RWPE1 (cell line): ENCODE measurements around the gene ACTR1A.

Experiments used
- CTCF ChIA-PET: fragments of 350-600 bp; sonication (Branson Sonifier 250); formaldehyde crosslinking; extraction: SDS; loops from one replicate; lab custom pipeline; 2021; lab: Yijun Ruan, JAX
- POLR2A ChIA-PET: fragments of 400-600 bp; formaldehyde crosslinking; extraction: SDS; loops from one replicate; lab custom pipeline; 2020; ENCODE audit warnings: antibody characterized with exemption; ENCODE audit not compliant: low non-redundant PET; lab: Yijun Ruan, JAX
- DNase-seq: peaks from one replicate; pipeline ENCODE4 v3.0.0; 2012; ENCODE audit warnings: low spot score
- H3K27ac ChIP-seq: fragments of 450-650 bp; 2 replicates; pipeline ENCODE4 v1.5.1; 2017
- TF ChIP-seq, protein P1 (sequence below): fragments of 450-650 bp; conservative IDR thresholded peaks from 2 replicates; pipeline ENCODE4 v1.5.1; 2017; ENCODE audit warnings: low read depth, mild to moderate bottlenecking

The ACTR1A gene

DNA sequence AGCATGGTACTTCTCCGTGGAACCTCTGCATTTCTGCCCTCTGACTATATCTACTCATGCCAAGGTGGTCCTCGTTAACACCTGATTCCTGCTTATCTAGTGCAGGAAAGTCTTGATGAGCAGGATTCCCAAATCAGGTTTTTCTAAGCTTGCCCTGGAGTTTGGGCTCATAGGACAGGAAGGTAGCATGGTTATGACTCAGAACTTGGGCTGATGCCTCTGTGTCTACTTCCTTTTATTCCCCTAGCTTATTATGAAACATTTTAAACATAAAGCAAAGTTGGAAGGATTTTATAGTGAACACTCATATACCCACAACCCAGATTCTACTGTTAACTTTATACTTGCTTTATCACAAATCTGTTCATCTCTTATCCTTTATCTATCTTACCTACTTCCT lies 6.9 kb upstream of the ACTR1A start:
- ChIA-PET CTCF (interaction anchor here (0.6 to 3.6 kb wide), 3 partner anchors 39 to 1931 kb away, joined by 3 to 19 read pairs (median 5); no protein-coding TSS in a partner anchor), POLR2A (interaction anchor here (0.6 kb wide), 1 partner anchor 303 kb away, joined by 3 read pairs; no protein-coding TSS in a partner anchor)
- H3K27ac ChIP-seq = 0 out of 2 replicates have a peak overlapping the region, but pooled peaks have one; percentile 37
- peak; percentile 44 for DNase-seq
- TF ChIP-seq, protein P1, sequence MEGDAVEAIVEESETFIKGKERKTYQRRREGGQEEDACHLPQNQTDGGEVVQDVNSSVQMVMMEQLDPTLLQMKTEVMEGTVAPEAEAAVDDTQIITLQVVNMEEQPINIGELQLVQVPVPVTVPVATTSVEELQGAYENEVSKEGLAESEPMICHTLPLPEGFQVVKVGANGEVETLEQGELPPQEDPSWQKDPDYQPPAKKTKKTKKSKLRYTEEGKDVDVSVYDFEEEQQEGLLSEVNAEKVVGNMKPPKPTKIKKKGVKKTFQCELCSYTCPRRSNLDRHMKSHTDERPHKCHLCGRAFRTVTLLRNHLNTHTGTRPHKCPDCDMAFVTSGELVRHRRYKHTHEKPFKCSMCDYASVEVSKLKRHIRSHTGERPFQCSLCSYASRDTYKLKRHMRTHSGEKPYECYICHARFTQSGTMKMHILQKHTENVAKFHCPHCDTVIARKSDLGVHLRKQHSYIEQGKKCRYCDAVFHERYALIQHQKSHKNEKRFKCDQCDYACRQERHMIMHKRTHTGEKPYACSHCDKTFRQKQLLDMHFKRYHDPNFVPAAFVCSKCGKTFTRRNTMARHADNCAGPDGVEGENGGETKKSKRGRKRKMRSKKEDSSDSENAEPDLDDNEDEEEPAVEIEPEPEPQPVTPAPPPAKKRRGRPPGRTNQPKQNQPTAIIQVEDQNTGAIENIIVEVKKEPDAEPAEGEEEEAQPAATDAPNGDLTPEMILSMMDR = no peak

DNA sequence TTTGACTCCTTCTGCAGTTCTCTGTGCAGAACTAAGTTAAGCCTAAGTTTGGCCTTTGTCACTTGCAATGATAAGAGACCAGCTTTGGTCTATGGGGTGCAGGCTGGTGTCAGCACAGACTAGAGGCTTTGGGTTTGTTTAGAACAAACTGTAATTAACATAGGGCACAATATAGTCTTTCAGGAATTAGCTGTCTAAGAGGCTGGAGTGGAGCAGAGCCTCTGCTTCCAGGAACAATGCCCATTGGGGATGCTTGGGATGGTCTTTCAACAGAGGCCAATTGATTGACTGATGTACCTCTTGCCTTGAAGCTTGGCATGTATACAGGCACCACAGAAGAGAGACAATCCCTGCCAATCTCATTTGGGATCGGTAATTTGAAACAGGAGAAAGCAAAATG lies 6.0 kb upstream of the ACTR1A start:
- CTCF ChIA-PET = interaction anchor here (1.1 to 3.6 kb wide), 2 partner anchors 40 to 75 kb away, joined by 5 to 19 read pairs; no protein-coding TSS in a partner anchor
- POLR2A ChIA-PET = no interaction called here
- H3K27ac ChIP-seq = no peak overlapping the region
- no peak for DNase-seq
- TF ChIP-seq, protein P1 = no peak

GRCh38 chr10:102507521-102507920 lies 5.0 kb upstream of the ACTR1A start:
- DNase-seq = no peak
- POLR2A ChIA-PET = no interaction called here
- TF ChIP-seq, protein P1 = no peak
- CTCF ChIA-PET = interaction anchor here (0.6 to 3.6 kb wide), 3 partner anchors 76 to 171 kb away, joined by 3 to 19 read pairs (median 5); no protein-coding TSS in a partner anchor
- no peak overlapping the region for H3K27ac ChIP-seq

- ChIA-PET POLR2A (no interaction called here), CTCF (interaction anchor here (1.9 kb wide), 1 partner anchor 78 kb away, joined by 16 read pairs; no protein-coding TSS in a partner anchor)
- no peak for DNase-seq
- H3K27ac ChIP-seq = no peak overlapping the region
- TF ChIP-seq, protein P1 = no peak
Measured at GRCh38 chr10:102505462-102506115, 3.1 kb upstream of the ACTR1A start.

- CTCF ChIA-PET = interaction anchor here (0.5 to 1.9 kb wide), 6 partner anchors 70 to 316 kb away, joined by 3 to 16 read pairs (median 3); no protein-coding TSS in a partner anchor
- H3K27ac ChIP-seq = peak overlapping the region; percentile 76
- DNase-seq = no peak
- POLR2A ChIA-PET = no interaction called here
- TF ChIP-seq, protein P1 = no peak
Measured at GRCh38 chr10:102504976-102505300, 2.4 kb upstream of the ACTR1A start.

GRCh38 chr10:102504179-102504975 lies 1.9 kb upstream of the ACTR1A start:
- POLR2A ChIA-PET = no interaction called here

More at GRCh38 chr10:102504179-102504975, 1.9 kb upstream of the ACTR1A start:
- TF ChIP-seq, protein P1 = no peak
- peak; percentile 33 for DNase-seq
- CTCF ChIA-PET = interaction anchor here (0.5 to 1.9 kb wide), 14 partner anchors 13 to 315 kb away, joined by 3 to 16 read pairs (median 3); partner anchors contain the start of gene C10orf95
- peak overlapping the region; percentile 76 for H3K27ac ChIP-seq
